ENCODE results near the gene CRABP2. TPM values are rescaled to one million over a fixed set of nuclear protein-coding genes. Genes with fewer than 3 reads are reported as not detected.

Gene CRABP2
- total RNA-seq, 1 donor from 2014 or later = 97.7 TPM

- Histone ChIP-seq H3K27me3 (no peaks in the 10 kb centered on the region), H3K27ac (peak overlapping the region; percentile 60)
- intact Hi-C loops (cut with DNase I) = loop anchor here (1.0 kb wide), 1 partner anchor 37 kb away; no protein-coding TSS in a partner anchor
These were observed 16.1 kb downstream of the CRABP2 start for GRCh38 chr1:156689035-156689952.

DNA sequence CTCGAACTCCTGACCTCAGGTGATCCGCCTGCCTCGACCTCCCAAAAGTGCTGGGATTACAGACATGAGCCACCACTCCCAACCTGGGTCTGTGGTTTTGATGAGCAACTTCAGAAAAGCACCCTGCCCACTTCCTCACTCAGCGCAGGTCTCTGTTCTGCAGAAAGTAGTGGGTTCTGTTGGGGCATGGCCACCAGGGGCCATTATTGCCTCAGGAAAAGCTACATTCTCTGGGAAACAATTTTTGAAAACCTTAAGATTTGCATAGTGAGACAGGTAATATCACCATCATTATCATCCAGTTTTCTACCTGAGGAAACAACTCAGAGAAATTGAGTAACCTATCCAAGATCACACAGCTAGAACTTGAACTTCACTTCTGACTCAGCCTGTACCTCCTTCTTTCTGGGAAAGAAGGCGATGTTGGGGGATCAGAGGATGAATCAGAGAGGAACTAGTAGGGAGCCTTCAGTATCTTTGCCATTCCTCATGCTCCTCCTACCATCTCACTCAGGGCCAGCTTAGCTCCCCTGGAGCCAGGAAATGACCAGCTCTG is 21.1 kb downstream of the CRABP2 start:
- peaks cover 3% of the 10 kb centered on the region for H3K4me1 ChIP-seq
- intact Hi-C loops (cut with DNase I) = no loop called here
- no peak overlapping the region for H3K27ac ChIP-seq
- DNase-seq (ENCODE audit: extremely low spot score in 2 of 2) = no peak
- no peaks in the 10 kb centered on the region for H3K36me3 ChIP-seq
- H3K4me3 ChIP-seq = no peak overlapping the region
- H3K27me3 ChIP-seq = no peaks in the 10 kb centered on the region
- H3K9me3 ChIP-seq = no peaks in the 10 kb centered on the region
- TF ChIP-seq POLR2A (IDR thresholded peaks at IDR 0.05) (no peak), CTCF (IDR thresholded peaks at IDR 0.05) (no peak), POLR2AphosphoS5 (IDR thresholded peaks at IDR 0.05; ENCODE audit: insufficient read depth in 1 of 2, low read depth in 1 of 2) (no peak)

More at GRCh38 chr1:156689035-156689952, 16.1 kb downstream of the CRABP2 start:
- DNase-seq (ENCODE audit: extremely low spot score in 2 of 2) = no peak
- peak overlapping the region; percentile 15 for H3K4me3 ChIP-seq
- no peaks in the 10 kb centered on the region for H3K36me3 ChIP-seq
- TF ChIP-seq POLR2AphosphoS5 (IDR thresholded peaks at IDR 0.05; ENCODE audit: insufficient read depth in 1 of 2, low read depth in 1 of 2) (peak in 1 of 2 donors; percentile 56), POLR2A (IDR thresholded peaks at IDR 0.05) (no peak), CTCF (IDR thresholded peaks at IDR 0.05) (peak; percentile 73 to 94 (median 87))
- H3K9me3 ChIP-seq = no peaks in the 10 kb centered on the region
- H3K4me1 ChIP-seq = peaks cover 51% of the 10 kb centered on the region

DNA sequence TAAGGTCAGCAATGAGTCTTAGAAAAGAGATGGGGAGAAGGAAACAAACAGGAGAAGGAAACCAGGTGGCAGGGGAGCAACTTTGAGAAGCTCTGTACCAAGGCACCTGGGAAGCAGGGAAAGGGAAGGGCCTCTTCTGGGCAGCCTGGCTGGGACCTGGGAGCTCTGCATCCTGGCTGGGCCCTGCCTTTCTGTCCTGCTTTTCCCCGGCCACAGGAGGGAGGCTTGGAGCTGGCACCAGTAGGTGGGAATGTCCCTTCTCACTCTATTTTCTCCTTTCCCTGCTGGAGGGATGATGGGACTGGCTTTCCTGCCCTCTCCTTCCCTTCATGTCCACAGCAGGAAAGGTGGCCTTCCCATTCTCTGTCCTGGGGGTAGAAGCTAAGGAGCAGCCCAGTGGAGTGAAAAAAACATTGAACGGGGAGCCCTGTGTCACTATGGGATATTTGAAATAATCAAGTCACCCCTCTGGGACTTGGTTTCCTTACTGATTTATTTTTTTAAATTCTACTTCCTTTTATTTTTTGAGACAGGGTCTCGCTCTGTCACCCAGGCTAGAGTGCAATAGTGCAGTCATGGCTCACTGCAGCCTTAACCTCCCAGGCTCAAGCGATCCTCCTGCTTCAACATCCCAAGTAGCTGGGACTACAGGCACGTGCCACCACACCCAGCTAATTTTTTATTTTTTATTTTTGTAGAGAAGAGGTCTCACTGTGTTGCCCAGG is 23.1 kb downstream of the CRABP2 start:
- no peak for DNase-seq (ENCODE audit: extremely low spot score in 2 of 2)
- H3K4me3 ChIP-seq = no peak overlapping the region
- H3K27me3 ChIP-seq = no peaks in the 10 kb centered on the region
- H3K4me1 ChIP-seq = peaks cover 6% of the 10 kb centered on the region
- H3K9me3 ChIP-seq = no peaks in the 10 kb centered on the region
- H3K36me3 ChIP-seq = no peaks in the 10 kb centered on the region
- H3K27ac ChIP-seq = no peak overlapping the region
- intact Hi-C loops (cut with DNase I) = no loop called here
- TF ChIP-seq POLR2AphosphoS5 (IDR thresholded peaks at IDR 0.05; ENCODE audit: insufficient read depth in 1 of 2, low read depth in 1 of 2) (no peak), POLR2A (IDR thresholded peaks at IDR 0.05) (no peak), CTCF (IDR thresholded peaks at IDR 0.05) (no peak)

- Histone ChIP-seq H3K9me3 (no peaks in the 10 kb centered on the region), H3K4me1 (peaks cover 14% of the 10 kb centered on the region), H3K27me3 (no peaks in the 10 kb centered on the region), H3K27ac (no peak overlapping the region), H3K36me3 (no peaks in the 10 kb centered on the region), H3K4me3 (no peak overlapping the region)
- intact Hi-C loops (cut with DNase I) = no loop called here
- DNase-seq (ENCODE audit: extremely low spot score in 2 of 2) = no peak
- TF ChIP-seq POLR2AphosphoS5 (IDR thresholded peaks at IDR 0.05; ENCODE audit: insufficient read depth in 1 of 2, low read depth in 1 of 2) (no peak), CTCF (IDR thresholded peaks at IDR 0.05) (no peak)
These were observed 24.0 kb downstream of the CRABP2 start for GRCh38 chr1:156681196-156681960.

Measured in vagina (tissue), 2 donors.